GM19438 (cell line): ENCODE results near the gene MMUT.
"Not testable (repeated sequence)": the region's sequence is repeated elsewhere in the genome, so short reads cannot be mapped to it uniquely, and the experiment has no call there.

Experiments used
- ATAC-seq: cut with Tn5 transposase; IDR thresholded peaks from one replicate; pipeline ENCODE4 v1.9.1; 2021; ENCODE audit warnings: low read depth; ENCODE audit not compliant: unreplicated experiment

MMUT gene

DNA sequence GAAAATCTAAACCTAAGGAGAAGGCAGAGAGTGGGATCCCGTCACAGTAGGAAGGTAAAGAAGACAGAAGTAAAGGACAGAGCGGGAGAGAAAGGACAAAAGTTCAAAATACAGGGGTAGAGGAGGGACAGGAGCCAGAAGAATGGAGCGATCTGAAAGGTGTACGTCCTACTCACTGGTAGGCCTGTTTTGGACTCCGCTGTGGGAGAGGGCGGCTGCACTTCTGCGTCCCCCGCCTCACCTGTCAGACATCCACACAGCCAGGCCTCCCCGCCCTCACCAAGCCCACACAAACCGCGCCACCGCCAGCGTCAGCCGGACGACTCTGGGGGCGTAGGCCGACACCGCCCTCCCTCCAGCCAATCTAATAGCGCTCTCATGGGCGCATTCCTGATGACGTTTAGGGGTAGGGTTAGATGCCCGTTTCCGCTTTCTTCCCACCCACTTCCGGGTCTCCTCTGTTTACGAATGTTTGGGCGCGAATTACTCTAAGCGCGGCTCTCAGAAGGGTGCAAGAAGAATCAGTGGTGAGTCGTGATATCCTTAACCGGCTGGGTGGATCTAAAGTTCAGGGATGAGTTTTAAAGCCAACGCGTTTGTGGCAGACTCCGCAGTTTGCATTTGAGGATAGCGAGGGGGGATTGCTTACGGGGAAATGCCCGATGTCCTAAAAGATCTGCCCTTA is at the start of gene MMUT, which contains the start of gene CENPQ:
MMUT (minus strand) TSS at position 327 of the 685 bp plus-strand sequence. CDS start 3,787 bp downstream, outside the sequence.
CENPQ (plus strand) TSS at position 444 of the 685 bp plus-strand sequence. CDS start 6,807 bp downstream, outside the sequence.
- peak; percentile 98 for ATAC-seq

- no peak for ATAC-seq
Measured at GRCh38 chr6:49509342-49509741, 46.3 kb upstream of the MMUT start.

GRCh38 chr6:49506569-49507111 is 43.6 kb upstream of the MMUT start:
- ATAC-seq = no peak

- no peak for ATAC-seq
Measured at GRCh38 chr6:49504666-49505065, 41.6 kb upstream of the MMUT start.

DNA sequence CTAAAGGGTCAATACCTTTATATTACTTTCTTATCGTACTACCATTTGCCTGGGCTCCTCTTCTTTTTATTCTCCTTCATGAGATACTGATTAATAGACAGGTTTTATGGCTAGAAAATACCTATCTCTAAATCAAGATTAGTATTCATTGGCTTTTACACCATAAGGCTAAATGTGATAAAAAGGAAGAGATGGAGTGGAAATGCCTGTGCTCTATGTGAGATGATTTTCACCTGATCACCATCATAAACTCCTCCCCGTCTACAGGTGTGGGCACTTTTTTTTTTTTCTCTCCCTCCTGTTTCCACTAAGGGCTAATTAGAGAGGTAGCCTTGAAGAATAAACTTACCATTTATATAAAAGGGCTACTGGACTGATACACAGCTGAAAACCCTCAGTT is 36.6 kb upstream of the MMUT start, which contains the start of gene GLYATL3:
GLYATL3 (plus strand) TSS at position 301 of the 400 bp plus-strand sequence. CDS start 12,068 bp downstream, outside the sequence.
- no peak for ATAC-seq

DNA sequence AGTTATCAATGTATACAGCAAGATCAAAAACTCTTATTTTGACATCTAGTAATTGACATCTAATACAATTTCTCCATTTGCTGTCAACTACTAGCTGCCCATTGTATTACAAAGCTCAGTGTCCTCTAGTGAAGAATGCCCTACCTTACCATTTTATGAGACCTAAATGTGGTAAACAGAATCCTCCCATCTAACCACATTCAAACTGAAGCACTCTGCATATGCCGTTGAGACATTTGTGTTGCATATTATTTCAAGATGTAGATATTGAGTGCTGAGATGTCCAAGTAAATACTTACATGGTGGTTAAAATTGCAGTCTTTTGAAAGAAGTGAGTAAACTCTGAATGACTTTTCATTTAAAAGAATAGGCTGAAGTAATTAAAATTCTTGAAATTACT is 36.1 kb upstream of the MMUT start:
- no peak for ATAC-seq

- ATAC-seq = no peak
Measured at GRCh38 chr6:49497304-49497703, 34.3 kb upstream of the MMUT start.

GRCh38 chr6:49490633-49491032 is 27.6 kb upstream of the MMUT start:
- no peak for ATAC-seq

- not testable (repeated sequence) for ATAC-seq
Measured at GRCh38 chr6:49483380-49483779, 20.3 kb upstream of the MMUT start.

- not testable (repeated sequence) for ATAC-seq
Measured at GRCh38 chr6:49481846-49482245, 18.8 kb upstream of the MMUT start.

DNA sequence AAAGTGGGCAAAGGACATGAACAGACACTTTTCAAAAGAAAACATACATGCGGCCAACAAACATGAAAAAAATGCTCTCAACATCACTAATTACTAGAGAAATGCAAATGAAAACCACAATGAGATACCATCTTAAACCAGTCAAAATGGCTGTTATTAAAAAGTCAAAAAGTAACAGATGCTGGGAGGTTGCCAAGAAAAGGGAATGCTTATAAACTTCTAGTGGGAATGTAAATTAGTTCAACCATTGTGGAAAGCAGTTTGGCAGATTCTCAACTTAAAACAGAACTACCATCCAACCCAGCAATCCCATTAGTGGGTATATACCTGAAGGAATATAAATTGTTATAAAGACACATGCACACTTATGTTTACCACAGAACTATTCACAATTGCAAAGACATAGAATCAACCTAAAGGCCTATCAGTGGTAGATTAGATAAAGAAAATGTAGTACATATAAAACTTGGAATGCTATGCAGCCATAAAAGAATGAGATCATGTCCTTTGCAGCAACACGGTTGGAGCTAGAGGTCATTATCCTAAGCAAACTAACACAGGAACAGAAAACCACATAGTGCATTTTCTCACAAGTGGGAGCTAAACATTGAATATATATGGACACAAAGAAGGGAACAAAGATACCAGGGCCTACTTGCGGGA is 16.4 kb upstream of the MMUT start:
- no peak for ATAC-seq

- ATAC-seq = not testable (repeated sequence)
Measured at GRCh38 chr6:49476564-49476963, 13.5 kb upstream of the MMUT start.

DNA sequence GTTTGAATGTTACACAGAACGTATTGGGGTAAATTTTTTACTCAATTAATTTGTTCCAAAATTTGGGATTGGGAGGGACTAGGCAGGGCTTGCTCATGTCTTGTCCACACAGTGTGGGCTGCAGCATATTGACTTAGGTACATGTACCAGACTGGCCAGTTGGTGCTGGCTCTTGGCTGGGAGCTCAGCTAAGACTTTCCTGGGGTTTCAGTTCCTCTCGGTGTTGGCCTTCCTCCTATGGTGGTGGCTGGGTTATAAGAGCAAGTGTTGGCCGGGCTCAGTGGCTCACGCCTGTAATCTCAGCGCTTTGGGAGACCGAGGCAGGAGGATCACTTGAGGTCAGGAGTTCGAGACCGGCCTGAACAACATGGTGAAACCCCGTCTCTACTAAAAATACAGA is 5.0 kb upstream of the MMUT start:
- no peak for ATAC-seq

GRCh38 chr6:49464691-49465090 is 1.6 kb upstream of the MMUT start:
- ATAC-seq = no peak

DNA sequence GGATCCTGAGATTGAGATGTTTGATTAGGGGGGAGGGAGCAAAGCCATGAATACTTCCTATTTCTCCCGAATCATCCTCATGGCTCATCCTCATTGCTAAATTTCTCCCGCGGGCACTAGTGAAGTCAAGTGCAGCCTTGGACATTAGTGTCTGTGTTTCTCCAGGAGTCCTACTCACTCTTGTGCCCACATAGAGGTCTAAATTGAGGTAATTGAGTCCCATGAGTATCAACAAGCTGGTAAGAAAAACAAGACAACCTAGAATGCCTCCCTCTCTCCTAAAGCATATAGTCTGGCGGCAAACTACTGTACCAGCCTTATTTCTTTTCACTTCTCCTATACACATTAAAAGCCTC is 537 bp upstream of the MMUT start:
- ATAC-seq = no peak

DNA sequence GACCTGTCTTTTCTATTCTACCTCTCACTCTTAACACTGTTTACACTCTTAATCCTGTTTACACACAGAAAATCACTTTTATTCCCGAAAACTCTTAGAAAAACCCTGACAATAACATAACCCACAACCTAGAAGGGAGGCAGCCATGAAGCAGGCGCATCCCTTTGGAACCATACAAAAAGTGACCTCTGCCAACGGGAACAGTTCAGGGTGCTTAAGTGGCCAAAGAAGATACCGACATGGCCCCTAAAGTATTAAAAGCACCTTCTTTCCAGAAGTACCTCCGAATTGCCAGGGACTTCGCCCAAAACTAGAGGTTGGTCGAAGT is 490 bp downstream of the MMUT start:
- ATAC-seq = peak; percentile 1

GRCh38 chr6:49462071-49462470 is 982 bp downstream of the MMUT start:
- no peak for ATAC-seq

DNA sequence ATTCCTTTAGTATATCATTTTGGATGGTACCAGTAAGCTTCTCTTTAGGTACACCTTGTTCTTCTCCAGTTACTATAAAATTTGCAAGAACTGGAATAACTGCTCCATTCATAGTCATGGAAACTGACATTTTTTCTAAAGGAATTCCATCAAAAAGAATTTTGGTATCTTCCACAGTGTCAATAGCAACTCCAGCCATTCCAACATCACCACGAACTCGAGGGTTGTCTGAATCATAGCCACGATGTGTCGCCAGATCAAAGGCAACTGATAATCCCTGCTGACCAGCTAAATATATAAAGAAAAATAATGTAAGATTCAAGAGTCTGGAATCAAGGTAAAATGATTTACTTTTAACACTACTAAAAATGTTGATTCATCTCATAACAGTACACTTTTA is 5.3 kb downstream of the MMUT start:
- ATAC-seq = no peak

DNA sequence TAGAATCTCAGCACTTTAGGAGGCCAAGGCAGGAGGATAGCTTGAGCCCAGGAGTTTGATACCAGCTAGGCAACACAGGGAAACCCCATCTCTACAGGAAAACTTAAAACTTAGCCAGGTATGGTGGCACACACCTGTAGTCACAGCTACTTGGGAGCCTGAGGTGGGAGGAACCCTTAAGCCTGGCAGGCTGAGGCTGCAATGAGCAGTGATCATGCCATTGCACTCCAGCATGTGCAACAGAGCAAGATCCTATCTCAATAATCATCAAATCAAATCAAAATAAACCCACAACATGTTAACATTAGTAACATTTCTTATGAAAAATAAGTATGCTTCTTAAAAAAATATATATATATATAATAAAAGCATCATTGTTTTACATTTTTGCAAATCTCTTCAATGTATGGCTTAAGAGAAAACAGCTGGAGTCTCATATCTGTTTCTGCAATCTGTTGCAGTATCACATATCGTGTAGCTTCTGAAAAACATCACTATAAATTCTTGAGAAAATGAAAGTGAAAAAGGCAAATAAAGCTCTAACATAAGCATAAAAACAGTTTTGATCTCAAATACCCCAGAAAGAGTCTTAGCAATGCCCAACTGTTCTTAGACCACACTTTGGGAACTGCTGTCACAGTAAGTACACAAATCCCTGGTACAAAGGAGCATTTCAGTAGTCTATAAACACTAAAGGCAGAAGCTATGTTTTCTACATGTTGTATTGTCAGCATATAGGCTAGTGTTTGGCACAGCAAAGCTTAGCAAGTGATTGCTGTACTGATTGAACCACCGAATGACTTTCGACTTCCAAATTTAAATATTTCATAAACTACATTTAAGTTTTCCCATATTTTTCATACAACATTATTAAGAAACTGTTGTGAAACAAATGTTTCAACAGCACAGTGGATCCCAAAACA is 8.0 kb downstream of the MMUT start:
- no peak for ATAC-seq

DNA sequence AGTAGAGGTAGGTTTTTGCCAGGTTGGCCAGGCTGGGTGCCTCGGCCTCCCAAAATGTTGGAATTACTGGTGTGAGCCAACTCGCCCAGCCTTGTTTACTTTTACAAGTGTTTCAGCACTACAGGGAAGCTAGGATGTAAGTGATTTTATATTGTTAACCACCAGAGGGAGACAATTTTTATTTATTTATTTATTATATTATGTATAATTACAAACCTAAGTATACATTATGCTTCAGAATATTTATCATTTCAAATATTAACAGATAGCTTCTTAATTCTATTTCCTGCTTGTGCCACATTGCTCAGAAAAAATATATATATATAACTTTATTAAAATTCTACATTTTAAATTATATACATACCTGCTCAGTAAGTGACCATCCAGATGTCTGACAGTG is 9.8 kb downstream of the MMUT start:
- no peak for ATAC-seq

GRCh38 chr6:49430866-49431265 is 32.2 kb downstream of the MMUT start:
- ATAC-seq = no peak
